Measurements from ENCODE around the gene ADGRL2.
"Not testable (repeated sequence)": the region's sequence is repeated elsewhere in the genome, so short reads cannot be mapped to it uniquely, and the experiment has no call there.

The ADGRL2 gene

DNA sequence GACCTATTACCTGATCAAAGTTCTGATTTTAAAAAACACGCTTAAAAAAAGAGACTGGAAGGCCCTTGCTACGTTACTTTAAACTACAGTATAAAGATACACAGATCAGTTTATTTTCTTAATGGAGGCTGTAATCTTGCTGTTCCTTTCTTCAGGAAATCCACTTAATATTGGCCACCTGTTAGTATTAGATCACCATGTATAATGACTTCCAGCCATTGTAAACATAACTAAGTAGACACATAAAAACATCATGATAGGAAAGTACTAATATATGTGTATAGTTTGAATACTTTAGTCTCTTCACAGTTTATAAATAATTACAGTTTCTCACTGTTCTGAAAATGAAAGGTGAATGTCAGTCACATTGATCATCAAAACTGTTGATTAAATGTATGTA is 68.6 kb downstream of the ADGRL2 start:
- DNase-seq (ENCODE audit: low spot score) = no peak

GRCh38 chr1:81871091-81871490 is 70.4 kb downstream of the ADGRL2 start:
- DNase-seq (ENCODE audit: low spot score) = not testable (repeated sequence)

More for the DNA sequence above, 68.6 kb downstream of the ADGRL2 start:
- TF ChIP-seq, protein P1, sequence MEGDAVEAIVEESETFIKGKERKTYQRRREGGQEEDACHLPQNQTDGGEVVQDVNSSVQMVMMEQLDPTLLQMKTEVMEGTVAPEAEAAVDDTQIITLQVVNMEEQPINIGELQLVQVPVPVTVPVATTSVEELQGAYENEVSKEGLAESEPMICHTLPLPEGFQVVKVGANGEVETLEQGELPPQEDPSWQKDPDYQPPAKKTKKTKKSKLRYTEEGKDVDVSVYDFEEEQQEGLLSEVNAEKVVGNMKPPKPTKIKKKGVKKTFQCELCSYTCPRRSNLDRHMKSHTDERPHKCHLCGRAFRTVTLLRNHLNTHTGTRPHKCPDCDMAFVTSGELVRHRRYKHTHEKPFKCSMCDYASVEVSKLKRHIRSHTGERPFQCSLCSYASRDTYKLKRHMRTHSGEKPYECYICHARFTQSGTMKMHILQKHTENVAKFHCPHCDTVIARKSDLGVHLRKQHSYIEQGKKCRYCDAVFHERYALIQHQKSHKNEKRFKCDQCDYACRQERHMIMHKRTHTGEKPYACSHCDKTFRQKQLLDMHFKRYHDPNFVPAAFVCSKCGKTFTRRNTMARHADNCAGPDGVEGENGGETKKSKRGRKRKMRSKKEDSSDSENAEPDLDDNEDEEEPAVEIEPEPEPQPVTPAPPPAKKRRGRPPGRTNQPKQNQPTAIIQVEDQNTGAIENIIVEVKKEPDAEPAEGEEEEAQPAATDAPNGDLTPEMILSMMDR (IDR thresholded peaks at IDR 0.05; ENCODE audit: extremely low read depth, missing control alignments) = no peak

DNA sequence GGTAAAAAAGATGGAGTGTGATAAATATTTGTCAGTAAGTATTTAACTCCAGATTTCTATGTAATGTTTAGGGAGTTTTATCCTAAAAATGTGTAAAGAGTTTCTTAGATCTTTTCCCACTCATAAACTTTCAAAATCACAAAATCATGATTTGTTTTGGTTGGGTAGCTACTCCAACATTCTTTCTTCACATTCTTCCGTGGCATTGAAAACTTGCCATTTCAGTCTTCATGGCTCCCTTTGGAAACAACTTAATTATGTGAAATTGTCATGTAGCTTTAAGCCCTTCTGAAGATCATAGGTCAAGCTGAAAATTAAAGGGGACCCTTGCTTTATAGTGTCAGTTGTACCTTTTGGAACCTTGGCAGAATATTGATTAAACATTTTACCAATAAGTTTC is 73.2 kb downstream of the ADGRL2 start:
- TF ChIP-seq, protein P1 (IDR thresholded peaks at IDR 0.05; ENCODE audit: extremely low read depth, missing control alignments) = no peak
- DNase-seq (ENCODE audit: low spot score) = no peak

DNA sequence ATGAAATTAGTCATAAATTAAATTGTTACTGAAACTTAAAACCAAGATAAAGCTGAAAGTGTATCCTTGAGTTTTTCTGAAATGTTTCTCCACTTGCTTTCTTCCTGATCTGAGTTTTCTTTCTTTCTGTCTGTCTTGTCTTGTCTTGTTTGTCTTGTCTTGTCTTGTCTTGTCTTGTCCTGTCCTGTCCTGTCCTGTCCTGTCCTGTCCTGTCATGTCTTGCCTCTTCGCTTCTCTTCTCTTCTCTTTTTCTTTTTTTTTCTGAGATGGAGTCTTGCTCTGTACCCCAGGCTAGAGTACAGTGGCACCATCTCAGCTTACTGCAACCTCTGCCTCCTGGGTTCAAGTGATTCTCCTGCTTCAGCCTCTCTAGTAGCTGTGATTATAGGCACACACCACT is 73.7 kb downstream of the ADGRL2 start:
- no peak for DNase-seq (ENCODE audit: low spot score)

DNA sequence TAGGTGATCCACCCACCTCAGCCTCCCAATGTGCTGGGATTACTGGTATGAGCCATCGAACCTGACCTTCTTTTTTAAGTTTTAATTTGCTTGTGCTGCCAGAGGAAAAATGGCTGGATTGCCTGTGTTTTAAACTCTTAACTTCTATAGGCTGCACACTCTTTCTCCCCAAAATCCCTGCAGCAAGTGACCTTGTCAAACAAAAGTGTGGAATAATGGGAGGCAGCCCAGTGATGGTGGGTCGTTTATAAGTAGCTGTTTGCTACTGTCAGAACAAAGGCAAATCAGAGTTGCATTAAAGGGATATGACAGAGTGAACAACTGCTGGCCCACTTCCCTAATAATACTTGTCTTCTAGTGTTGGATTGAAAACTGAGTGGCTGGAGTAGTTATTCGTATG is 74.2 kb downstream of the ADGRL2 start:
- DNase-seq (ENCODE audit: low spot score) = no peak
- TF ChIP-seq, protein P1 (IDR thresholded peaks at IDR 0.05; ENCODE audit: extremely low read depth, missing control alignments) = no peak

More for the DNA sequence above, 73.7 kb downstream of the ADGRL2 start:
- TF ChIP-seq, protein P1 (IDR thresholded peaks at IDR 0.05; ENCODE audit: extremely low read depth, missing control alignments) = no peak

GRCh38 chr1:81876901-81877733 is 76.4 kb downstream of the ADGRL2 start:
- DNase-seq (ENCODE audit: low spot score) = no peak
- TF ChIP-seq, protein P1 (IDR thresholded peaks at IDR 0.05; ENCODE audit: extremely low read depth, missing control alignments) = no peak

DNA sequence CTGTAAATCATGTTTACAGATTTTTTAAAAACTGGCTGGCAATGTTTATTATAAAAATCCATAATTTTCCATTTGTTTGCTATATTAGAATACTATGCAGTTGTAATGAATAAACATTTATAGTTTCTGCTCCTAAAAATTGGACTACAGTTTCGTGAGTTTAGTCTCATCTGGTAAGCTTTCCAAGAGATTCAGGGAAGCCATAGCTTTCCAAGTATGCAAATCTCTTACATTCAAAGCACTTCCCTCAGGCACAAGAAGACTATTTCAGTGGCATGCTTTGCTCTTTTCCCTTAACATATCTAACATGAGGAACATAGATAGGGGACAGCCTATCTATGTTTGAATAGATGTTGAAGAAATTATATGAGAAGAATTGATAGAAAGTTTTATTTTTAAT is 77.2 kb downstream of the ADGRL2 start:
- DNase-seq (ENCODE audit: low spot score) = no peak
- TF ChIP-seq, protein P1 (IDR thresholded peaks at IDR 0.05; ENCODE audit: extremely low read depth, missing control alignments) = no peak

GRCh38 chr1:81878538-81878937 is 77.8 kb downstream of the ADGRL2 start:
- TF ChIP-seq, protein P1 (IDR thresholded peaks at IDR 0.05; ENCODE audit: extremely low read depth, missing control alignments) = no peak
- DNase-seq (ENCODE audit: low spot score) = no peak

All from GM20000 (cell line).